H1 (cell line): ENCODE measurements around the gene KLHDC4. TPM values are rescaled to one million over a fixed set of nuclear protein-coding genes. Genes with fewer than 3 reads are reported as not detected.
"Not testable (repeated sequence)": the region's sequence is repeated elsewhere in the genome, so short reads cannot be mapped to it uniquely, and the experiment has no call there.

ENCODE experiments used
- CTCF ChIA-PET: fragments of 300-600 bp; sonication (Branson Sonifier 250); formaldehyde crosslinking; loops from one replicate; lab custom pipeline; 2021; ENCODE audit not compliant: partially characterized antibody; lab: Charles Lee
- POLR2A ChIA-PET: fragments of 300-600 bp; sonication (Branson Sonifier 250); formaldehyde crosslinking; loops from one replicate; lab custom pipeline; 2021; ENCODE audit warnings: inconsistent platforms; ENCODE audit not compliant: partially characterized antibody; lab: Charles Lee
- DNase-seq, 2 experiments: peaks; one replicate each; pipeline versions ENCODE4 v3.0.0 to v3.0.0-alpha.2; 2010 to 2022; ENCODE audit warnings: low spot score in 2 of 2, low read depth in 1 of 2, mixed read lengths in 1 of 2
- FAIRE-seq: peaks from 2 replicates; lab custom pipeline; 2011; peaks lifted over from hg19 to GRCh38; lab: Jason Lieb, UNC
- H2AFZ ChIP-seq: 2 replicates; pipeline ENCODE4 v1.8.1; 2012; ENCODE audit warnings: low read length, inconsistent platforms
- H2AK5ac ChIP-seq: 2 replicates; pipeline ENCODE4 v1.6.1; 2013; ENCODE audit warnings: low read depth, low read length
- H2BK120ac ChIP-seq: replicated peaks from 2 replicates; pipeline ENCODE3; 2013; ENCODE audit warnings: low read depth, low read length, inconsistent platforms
- H2BK12ac ChIP-seq: 2 replicates; pipeline ENCODE4 v1.6.1; 2013; ENCODE audit warnings: low read depth, low read length
- H2BK15ac ChIP-seq: 2 replicates; pipeline ENCODE4 v1.6.1; 2013; ENCODE audit warnings: low read length
- H2BK20ac ChIP-seq: 2 replicates; pipeline ENCODE4 v1.6.1; 2013; ENCODE audit warnings: low read length
- H2BK5ac ChIP-seq: 2 replicates; pipeline ENCODE4 v1.6.1; 2013; ENCODE audit warnings: low read depth, low read length
- H3K14ac ChIP-seq: 2 replicates; pipeline ENCODE4 v1.6.1; 2013; ENCODE audit warnings: inconsistent platforms; ENCODE audit not compliant: insufficient read length
- H3K18ac ChIP-seq: 2 replicates; pipeline ENCODE4 v1.6.1; 2013; ENCODE audit warnings: low read length; ENCODE audit errors: extremely low read depth
- H3K23ac ChIP-seq: 2 replicates; pipeline ENCODE4 v1.6.1; 2013; ENCODE audit warnings: inconsistent platforms; ENCODE audit not compliant: insufficient read length
- H3K23me2 ChIP-seq: 2 replicates; pipeline ENCODE4 v1.6.1; 2013; ENCODE audit warnings: low read depth, low read length
- H3K27ac ChIP-seq: 2 replicates; pipeline ENCODE4 v1.6.1; 2011; ENCODE audit warnings: low read depth, low read length, inconsistent platforms
- H3K27me3 ChIP-seq, 4 experiments: replicated peaks in 1 of 4; 1 replicate in 1 of 4; 2 replicates in 3 of 4; pipeline versions ENCODE4 v1.6.1 to v1.8.1; 2011 to 2013; ENCODE audit warnings: low read length in 3 of 4, mild to moderate bottlenecking in 3 of 4, inconsistent platforms in 2 of 4, mixed read lengths in 2 of 4, moderate library complexity in 1 of 4; ENCODE audit not compliant: control insufficient read depth in 3 of 4, insufficient read depth in 3 of 4; ENCODE audit errors: extremely low read depth in 1 of 4
- H3K36me3 ChIP-seq, 4 experiments: 2 replicates each; pipeline versions ENCODE4 v1.6.1 to v1.8.1; 2011 to 2013; ENCODE audit warnings: mild to moderate bottlenecking in 4 of 4, low read length in 3 of 4, moderate library complexity in 2 of 4, control low read depth in 1 of 4, inconsistent platforms in 1 of 4; ENCODE audit not compliant: insufficient read depth in 4 of 4, control insufficient read depth in 2 of 4
- H3K4ac ChIP-seq: replicated peaks from 2 replicates; pipeline ENCODE3; 2013; ENCODE audit warnings: low read length, low read depth, mixed read lengths, inconsistent platforms; ENCODE audit not compliant: insufficient read length
- H3K4me1 ChIP-seq, 4 experiments: replicated peaks in 1 of 4; 1 replicate in 1 of 4; 2 replicates in 3 of 4; pipeline versions ENCODE4 v1.6.1 to v1.8.1; 2011 to 2013; ENCODE audit warnings: low read length in 3 of 4, inconsistent platforms in 2 of 4, mixed read lengths in 1 of 4; ENCODE audit not compliant: insufficient read depth in 4 of 4, control insufficient read depth in 3 of 4
- H3K4me2 ChIP-seq, 2 experiments: 2 replicates each; pipeline versions ENCODE4 v1.6.1 to v1.8.1; 2011 to 2013; ENCODE audit warnings: low read depth in 2 of 2, low read length in 2 of 2, control low read depth in 1 of 2, inconsistent platforms in 1 of 2, mild to moderate bottlenecking in 1 of 2; ENCODE audit not compliant: insufficient read depth in 1 of 2
- H3K4me3 ChIP-seq, 4 experiments: fragments of 200-600, 300-600 bp in 1 of 4; sonication (generic), shearing (Covaris generic), sonication (Bioruptor Twin) in 1 of 4; 2 replicates each; pipeline versions ENCODE4 v1.5.1 to v1.8.1; 2011 to 2016; ENCODE audit warnings: low read length in 4 of 4, low read depth in 3 of 4, control low read depth in 2 of 4, inconsistent platforms in 2 of 4, mild to moderate bottlenecking in 2 of 4, mixed read lengths in 1 of 4, moderate library complexity in 1 of 4; ENCODE audit not compliant: insufficient read depth in 2 of 4; ENCODE audit errors: extremely low read depth in 1 of 4
- H3K56ac ChIP-seq: replicated peaks from 2 replicates; pipeline ENCODE3; 2013; ENCODE audit warnings: low read depth, mild to moderate bottlenecking, mixed read lengths, low read length, inconsistent platforms; ENCODE audit not compliant: insufficient read length
- H3K79me1 ChIP-seq: 2 replicates; pipeline ENCODE4 v1.6.1; 2013; ENCODE audit warnings: low read depth, low read length, control low read depth
- H3K79me2 ChIP-seq, 2 experiments: 2 replicates each; pipeline versions ENCODE4 v1.6.1 to v1.8.1; 2012 to 2013; ENCODE audit warnings: low read length in 2 of 2, mild to moderate bottlenecking in 2 of 2, inconsistent platforms in 1 of 2; ENCODE audit not compliant: insufficient read depth in 2 of 2, control insufficient read depth in 1 of 2
- H3K9ac ChIP-seq, 4 experiments: replicated peaks in 1 of 4; 1 replicate in 1 of 4; 2 replicates in 3 of 4; pipeline versions ENCODE4 v1.6.1 to v1.8.1; 2011 to 2013; ENCODE audit warnings: low read depth in 3 of 4, low read length in 3 of 4, control low read depth in 2 of 4, mild to moderate bottlenecking in 2 of 4, moderate library complexity in 2 of 4, inconsistent platforms in 1 of 4; ENCODE audit errors: extremely low read depth in 1 of 4
- H3K9me3 ChIP-seq, 2 experiments: 2 replicates each; pipeline versions ENCODE4 v1.6.1 to v1.8.1; 2012 to 2013; ENCODE audit warnings: mild to moderate bottlenecking in 2 of 2, moderate library complexity in 2 of 2, control low read depth in 1 of 2, inconsistent platforms in 1 of 2, low read depth in 1 of 2, low read length in 1 of 2, mixed read lengths in 1 of 2; ENCODE audit not compliant: insufficient read depth in 2 of 2
- H4K20me1 ChIP-seq, 2 experiments: replicated peaks in 1 of 2; 2 replicates each; pipeline versions ENCODE3 to v1.8.1; 2011 to 2013; ENCODE audit warnings: inconsistent platforms in 2 of 2, low read length in 2 of 2, mild to moderate bottlenecking in 1 of 2; ENCODE audit not compliant: insufficient read depth in 2 of 2, control insufficient read depth in 1 of 2
- H4K5ac ChIP-seq: 2 replicates; pipeline ENCODE4 v1.6.1; 2013; ENCODE audit warnings: low read length, low read depth, mixed read lengths, inconsistent platforms; ENCODE audit not compliant: insufficient read length
- H4K8ac ChIP-seq: 2 replicates; pipeline ENCODE4 v1.8.0; 2013; ENCODE audit warnings: mild to moderate bottlenecking, moderate library complexity, low read length, inconsistent platforms; ENCODE audit not compliant: insufficient read depth; ENCODE audit errors: extremely low read depth
- H4K91ac ChIP-seq: replicated peaks from 2 replicates; pipeline ENCODE3; 2013; ENCODE audit warnings: low read length, mixed read lengths, inconsistent platforms; ENCODE audit not compliant: insufficient read length
- WGBS, 2 experiments: shearing (Covaris generic) in 1 of 2; methylation state at CpG; one replicate each; pipeline versions ENCODE4 v1.1.6 to v1.1.7; 2013 to 2015; ENCODE audit warnings: low lambda C conversion rate in 2 of 2, mixed read lengths in 2 of 2, inconsistent platforms in 1 of 2, low coverage in 1 of 2, missing lambda C conversion rate in 1 of 2; ENCODE audit not compliant: insufficient replicate concordance in 2 of 2, insufficient coverage in 1 of 2, insufficient read length in 1 of 2; ENCODE audit errors: extremely low coverage in 1 of 2, missing lambda C conversion rate in 1 of 2; 5-methylcytosine and 5-hydroxymethylcytosine counted together
- polyA plus RNA-seq, 7 experiments: library from polyadenylated mRNA; depleted of rRNA in 3 of 7; stranded (reverse) in 5 of 7; unstranded in 2 of 7; fragments of >200 nt in 5 of 7; fragments of 200-250 nt in 2 of 7; gene quantifications; 1 replicate in 5 of 7; 2 replicates in 1 of 7; 4 replicates in 1 of 7; pipeline versions ENCODE4 v1.2.1 to v1.2.3, GENCODE V29; 2011 to 2013; ENCODE audit warnings: missing spikeins in 2 of 7, mixed read lengths in 2 of 7
- total RNA-seq: library from RNA; stranded (reverse); fragmentation: NEBNext Ultra II Directional; extraction: Animal tissue kit (Norgen Biotek cat#: 25700); gene quantifications from 2 replicates; pipeline ENCODE4 v1.2.1, GENCODE V29; 2021

The KLHDC4 gene
- total and polyA plus RNA-seq, 2 of the 8 experiments (the other 6 are each of a cell fraction or from before 2014, with no cell fraction given) = 23.7 to 63.9 TPM

- not testable (repeated sequence) for H3K4me2 ChIP-seq, H2BK15ac ChIP-seq, H3K4ac ChIP-seq, H4K5ac ChIP-seq, H2BK120ac ChIP-seq, H2AFZ ChIP-seq, H3K23ac ChIP-seq, H4K20me1 ChIP-seq, DNase-seq, H2BK20ac ChIP-seq, H2BK5ac ChIP-seq, H3K9ac ChIP-seq, H3K56ac ChIP-seq, H3K9me3 ChIP-seq, H3K79me1 ChIP-seq, FAIRE-seq, H2AK5ac ChIP-seq, H3K4me1 ChIP-seq, H3K4me3 ChIP-seq, H3K27ac ChIP-seq, H3K18ac ChIP-seq, H3K14ac ChIP-seq, H3K27me3 ChIP-seq, H4K8ac ChIP-seq, H2BK12ac ChIP-seq, H4K91ac ChIP-seq, H3K23me2 ChIP-seq
- WGBS, 2 experiments = 95% methylated on average over 4 of the region's 4 CpGs; no CpG with 5 or more reads in 1 of the 2 experiments
- H3K79me2 ChIP-seq = peaks cover 13 to 32% of the 10 kb centered on the region in 2 experiments
- CTCF ChIA-PET = interaction anchor here (1.0 to 3.0 kb wide), 5 partner anchors 10 to 103 kb away, joined by 4 to 40 read pairs (median 13); partner anchors contain the start of gene SLC7A5
- H3K36me3 ChIP-seq = peaks cover 3 to 18% (median 8%) of the 10 kb centered on the region in 4 experiments; a peak in 6 of 8 replicates
- POLR2A ChIA-PET = interaction anchor here (2.7 kb wide), 1 partner anchor 103 kb away, joined by 12 read pairs; the partner anchor contains the start of gene SLC7A5
Measured at GRCh38 chr16:87767456-87767855, 1.7 kb upstream of the KLHDC4 start.
